Karpas-422 (cell line): Measurements from ENCODE around the gene ENOX1. TPM values are rescaled to one million over a fixed set of nuclear protein-coding genes. Genes with fewer than 3 reads are reported as not detected.

Experiments used
- DNase-seq: peaks from one replicate; pipeline ENCODE4 v3.0.0-alpha.2; 2015
- H2AFZ ChIP-seq: fragments of 200-600 bp; sonication (generic); 2 replicates; pipeline ENCODE4 v1.6.1; 2014; ENCODE audit warnings: antibody characterized with exemption, low read length, mixed read lengths
- H3K27ac ChIP-seq: fragments of 200-600 bp; sonication (generic); 2 replicates; pipeline ENCODE4 v1.5.1; 2014; ENCODE audit warnings: mild to moderate bottlenecking, low read length, moderate library complexity
- H3K27me3 ChIP-seq: fragments of 200-600 bp; sonication (generic); 2 replicates; pipeline ENCODE4 v1.6.1; 2014; ENCODE audit warnings: low read length, mixed read lengths
- H3K36me3 ChIP-seq: fragments of 200-600 bp; sonication (generic); 2 replicates; pipeline ENCODE4 v1.6.1; 2014; ENCODE audit warnings: low read length, mixed read lengths; ENCODE audit not compliant: insufficient read depth
- H3K4me1 ChIP-seq: fragments of 200-600 bp; sonication (generic); 2 replicates; pipeline ENCODE4 v1.6.1; 2014; ENCODE audit warnings: mild to moderate bottlenecking, low read length, mixed read lengths
- H3K4me2 ChIP-seq: fragments of 200-600 bp; sonication (generic); 2 replicates; pipeline ENCODE4 v1.6.1; 2014; ENCODE audit warnings: low read length, low read depth, mild to moderate bottlenecking; ENCODE audit not compliant: poor library complexity, severe bottlenecking
- H3K4me3 ChIP-seq: fragments of 200-600 bp; sonication (generic); 2 replicates; pipeline ENCODE4 v1.5.1; 2014; ENCODE audit warnings: mild to moderate bottlenecking, antibody characterized with exemption, low read length, mixed read lengths
- H3K79me2 ChIP-seq: fragments of 200-600 bp; sonication (generic); 2 replicates; pipeline ENCODE4 v1.6.1; 2014; ENCODE audit warnings: mild to moderate bottlenecking, low read length, mixed read lengths
- H3K9ac ChIP-seq: fragments of 200-600 bp; sonication (generic); 2 replicates; pipeline ENCODE4 v1.6.0; 2014; ENCODE audit warnings: low read length
- H3K9me2 ChIP-seq: fragments of 200-600 bp; sonication (generic), shearing (Covaris generic); replicated peaks from 2 replicates; pipeline ENCODE4 v1.6.0; 2014; ENCODE audit warnings: mild to moderate bottlenecking, low read length, moderate library complexity; ENCODE audit not compliant: insufficient read depth
- H3K9me3 ChIP-seq: fragments of 300-700, 200-600 bp; sonication (generic); 2 replicates; pipeline ENCODE4 v1.6.1; 2014; ENCODE audit warnings: low read length, mixed read lengths
- H4K20me1 ChIP-seq: fragments of 200-600 bp; sonication (generic); 2 replicates; pipeline ENCODE4 v1.6.1; 2014; ENCODE audit warnings: mild to moderate bottlenecking, antibody characterized with exemption, low read length, low read depth; ENCODE audit not compliant: insufficient read depth
- total RNA-seq: library from RNA; depleted of rRNA; stranded (reverse); fragments of >200 nt; shearing (Covaris generic); gene quantifications from 2 replicates; pipeline ENCODE4 v1.2.3, GENCODE V29; 2014; ENCODE audit warnings: low replicate concordance

ENOX1 gene
- total RNA-seq, 1 experiment from 2014 or later = not detected

GRCh38 chr13:43244481-43244880 is 542.3 kb downstream of the ENOX1 start:
- no peak overlapping the region for H3K4me2 ChIP-seq
- no peak for DNase-seq
- no peak overlapping the region for H3K9ac ChIP-seq
- H3K4me3 ChIP-seq = no peak overlapping the region
- no peaks in the 10 kb centered on the region for H3K36me3 ChIP-seq
- H2AFZ ChIP-seq = no peak overlapping the region
- no peak overlapping the region for H3K27ac ChIP-seq
- H3K27me3 ChIP-seq = no peaks in the 10 kb centered on the region
- no peaks in the 10 kb centered on the region for H3K9me2 ChIP-seq
- no peaks in the 10 kb centered on the region for H4K20me1 ChIP-seq
- no peaks in the 10 kb centered on the region for H3K79me2 ChIP-seq
- no peaks in the 10 kb centered on the region for H3K9me3 ChIP-seq
- peaks cover 12% of the 10 kb centered on the region for H3K4me1 ChIP-seq

GRCh38 chr13:43243711-43244110 is 543.1 kb downstream of the ENOX1 start:
- Histone ChIP-seq H3K4me1 (peaks cover 12% of the 10 kb centered on the region), H3K27me3 (no peaks in the 10 kb centered on the region), H3K36me3 (no peaks in the 10 kb centered on the region), H2AFZ (no peak overlapping the region), H3K9ac (no peak overlapping the region), H3K79me2 (no peaks in the 10 kb centered on the region), H3K4me3 (no peak overlapping the region), H3K9me2 (no peaks in the 10 kb centered on the region), H4K20me1 (no peaks in the 10 kb centered on the region), H3K4me2 (no peak overlapping the region), H3K9me3 (no peaks in the 10 kb centered on the region), H3K27ac (no peak overlapping the region)
- no peak for DNase-seq

GRCh38 chr13:43242040-43242439 is 544.7 kb downstream of the ENOX1 start:
- DNase-seq = no peak
- H3K9me2 ChIP-seq = no peaks in the 10 kb centered on the region
- no peak overlapping the region for H3K4me2 ChIP-seq
- no peak overlapping the region for H3K27ac ChIP-seq
- H4K20me1 ChIP-seq = no peaks in the 10 kb centered on the region
- no peaks in the 10 kb centered on the region for H3K9me3 ChIP-seq
- no peaks in the 10 kb centered on the region for H3K36me3 ChIP-seq
- H2AFZ ChIP-seq = no peak overlapping the region
- H3K79me2 ChIP-seq = no peaks in the 10 kb centered on the region
- no peak overlapping the region for H3K4me3 ChIP-seq
- H3K9ac ChIP-seq = no peak overlapping the region
- H3K27me3 ChIP-seq = no peaks in the 10 kb centered on the region
- H3K4me1 ChIP-seq = peaks cover 12% of the 10 kb centered on the region

GRCh38 chr13:43240278-43240677 is 546.5 kb downstream of the ENOX1 start:
- H3K4me2 ChIP-seq = no peak overlapping the region
- no peaks in the 10 kb centered on the region for H4K20me1 ChIP-seq
- peak; percentile 61 for DNase-seq
- no peak overlapping the region; the same call in 1 of the 2 replicates for H2AFZ ChIP-seq
- H3K9ac ChIP-seq = no peak overlapping the region
- H3K9me3 ChIP-seq = no peaks in the 10 kb centered on the region
- H3K36me3 ChIP-seq = no peaks in the 10 kb centered on the region
- H3K27ac ChIP-seq = no peak overlapping the region
- peaks cover 12% of the 10 kb centered on the region for H3K4me1 ChIP-seq
- no peak overlapping the region for H3K4me3 ChIP-seq
- no peaks in the 10 kb centered on the region for H3K79me2 ChIP-seq
- no peaks in the 10 kb centered on the region for H3K9me2 ChIP-seq
- H3K27me3 ChIP-seq = no peaks in the 10 kb centered on the region

GRCh38 chr13:43239275-43239840 is 547.4 kb downstream of the ENOX1 start:
- no peak overlapping the region for H2AFZ ChIP-seq
- no peaks in the 10 kb centered on the region for H3K27me3 ChIP-seq
- no peaks in the 10 kb centered on the region for H3K36me3 ChIP-seq
- H3K4me1 ChIP-seq = peaks cover 12% of the 10 kb centered on the region
- DNase-seq = no peak
- H3K9ac ChIP-seq = no peak overlapping the region
- no peak overlapping the region for H3K4me3 ChIP-seq
- no peak overlapping the region for H3K4me2 ChIP-seq
- no peaks in the 10 kb centered on the region for H3K9me3 ChIP-seq
- H3K9me2 ChIP-seq = no peaks in the 10 kb centered on the region
- H3K27ac ChIP-seq = no peak overlapping the region
- H4K20me1 ChIP-seq = no peaks in the 10 kb centered on the region
- no peaks in the 10 kb centered on the region for H3K79me2 ChIP-seq

- Histone ChIP-seq H3K9ac (no peak overlapping the region), H3K9me2 (no peaks in the 10 kb centered on the region), H3K79me2 (no peaks in the 10 kb centered on the region), H3K36me3 (no peaks in the 10 kb centered on the region), H3K27ac (no peak overlapping the region), H3K4me1 (peaks cover 12% of the 10 kb centered on the region), H3K4me2 (no peak overlapping the region), H3K27me3 (no peaks in the 10 kb centered on the region), H3K4me3 (no peak overlapping the region), H4K20me1 (no peaks in the 10 kb centered on the region), H2AFZ (no peak overlapping the region), H3K9me3 (no peaks in the 10 kb centered on the region)
- DNase-seq = no peak
Observed at GRCh38 chr13:43238341-43239083, 548.3 kb downstream of the ENOX1 start.

GRCh38 chr13:43237616-43238015 is 549.2 kb downstream of the ENOX1 start:
- DNase-seq = no peak
- H3K9me3 ChIP-seq = no peaks in the 10 kb centered on the region
- no peaks in the 10 kb centered on the region for H3K9me2 ChIP-seq
- no peak overlapping the region for H2AFZ ChIP-seq
- H3K27me3 ChIP-seq = no peaks in the 10 kb centered on the region
- H3K4me1 ChIP-seq = peaks cover 12% of the 10 kb centered on the region
- H3K4me3 ChIP-seq = no peak overlapping the region
- no peak overlapping the region for H3K9ac ChIP-seq
- H3K4me2 ChIP-seq = no peak overlapping the region
- no peaks in the 10 kb centered on the region for H3K36me3 ChIP-seq
- no peaks in the 10 kb centered on the region for H4K20me1 ChIP-seq
- H3K79me2 ChIP-seq = no peaks in the 10 kb centered on the region
- H3K27ac ChIP-seq = no peak overlapping the region

GRCh38 chr13:43235028-43235427 is 551.7 kb downstream of the ENOX1 start:
- Histone ChIP-seq H3K9me2 (no peaks in the 10 kb centered on the region), H3K27ac (no peak overlapping the region), H3K9ac (no peak overlapping the region), H2AFZ (no peak overlapping the region), H3K79me2 (no peaks in the 10 kb centered on the region), H3K9me3 (no peaks in the 10 kb centered on the region), H3K4me2 (no peak overlapping the region), H3K36me3 (no peaks in the 10 kb centered on the region), H3K27me3 (no peaks in the 10 kb centered on the region), H4K20me1 (no peaks in the 10 kb centered on the region), H3K4me3 (no peak overlapping the region), H3K4me1 (peaks cover 1% of the 10 kb centered on the region)
- DNase-seq = no peak
